AG10803 (cell line): ENCODE results near the gene PRR5.

ENCODE experiments used
- DNase-seq: peaks from one replicate; pipeline ENCODE4 v3.0.0; 2010; ENCODE audit warnings: low read depth
- H3K4me3 ChIP-seq: 2 replicates; pipeline ENCODE4 v1.5.1; 2011; ENCODE audit warnings: mild to moderate bottlenecking, low read length, control low read depth
- CTCF ChIP-seq: conservative IDR thresholded peaks from 2 replicates; pipeline ENCODE4 v1.5.1; 2011; ENCODE audit warnings: mild to moderate bottlenecking, low read length, control low read depth, inconsistent platforms

The PRR5 gene

DNA sequence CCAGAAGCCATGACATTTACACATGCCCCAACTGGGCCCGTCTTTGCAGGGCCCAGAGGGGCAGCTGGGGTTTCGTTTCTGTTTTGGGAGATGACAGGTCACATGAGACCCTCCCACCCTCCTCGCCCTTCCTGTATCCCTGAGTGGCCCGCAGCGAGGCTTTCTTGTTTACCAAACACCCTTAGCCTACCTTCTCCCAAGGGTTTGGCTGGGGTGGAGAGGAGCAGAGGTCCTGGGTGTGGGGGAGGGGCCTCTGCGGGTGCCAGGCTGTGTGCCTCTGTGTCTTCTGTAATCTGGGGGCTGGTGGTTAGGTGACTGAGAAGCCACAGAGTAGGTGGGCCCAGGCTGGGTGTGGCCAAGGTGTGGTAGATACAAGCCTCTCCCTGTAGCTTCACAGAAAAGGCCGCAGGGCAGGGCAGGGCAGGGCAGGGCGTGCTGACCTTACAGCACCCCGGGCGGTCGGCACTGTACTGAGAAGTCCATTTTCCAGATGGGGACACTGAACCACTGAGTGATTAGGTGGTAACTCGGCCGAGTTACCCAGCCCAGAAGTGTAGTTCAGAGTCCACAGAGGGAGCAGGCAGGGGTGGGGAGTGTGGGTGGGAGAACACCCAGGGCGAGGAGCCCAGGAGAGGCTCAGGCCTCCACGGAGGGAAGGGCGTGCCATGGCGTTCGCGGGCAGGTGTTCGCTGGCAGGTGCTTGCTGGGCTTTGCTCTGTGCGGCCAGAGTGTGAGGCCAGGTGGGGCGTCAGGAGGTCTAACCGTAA is 8.7 kb downstream of the PRR5 start:
- TF ChIP-seq CTCF: no peak
- no peak for DNase-seq
- H3K4me3 ChIP-seq: no peak overlapping the region

GRCh38 chr22:44711241-44711560 is 9.2 kb downstream of the PRR5 start:
- no peak for DNase-seq
- no peak overlapping the region for H3K4me3 ChIP-seq
- TF ChIP-seq CTCF: no peak

DNA sequence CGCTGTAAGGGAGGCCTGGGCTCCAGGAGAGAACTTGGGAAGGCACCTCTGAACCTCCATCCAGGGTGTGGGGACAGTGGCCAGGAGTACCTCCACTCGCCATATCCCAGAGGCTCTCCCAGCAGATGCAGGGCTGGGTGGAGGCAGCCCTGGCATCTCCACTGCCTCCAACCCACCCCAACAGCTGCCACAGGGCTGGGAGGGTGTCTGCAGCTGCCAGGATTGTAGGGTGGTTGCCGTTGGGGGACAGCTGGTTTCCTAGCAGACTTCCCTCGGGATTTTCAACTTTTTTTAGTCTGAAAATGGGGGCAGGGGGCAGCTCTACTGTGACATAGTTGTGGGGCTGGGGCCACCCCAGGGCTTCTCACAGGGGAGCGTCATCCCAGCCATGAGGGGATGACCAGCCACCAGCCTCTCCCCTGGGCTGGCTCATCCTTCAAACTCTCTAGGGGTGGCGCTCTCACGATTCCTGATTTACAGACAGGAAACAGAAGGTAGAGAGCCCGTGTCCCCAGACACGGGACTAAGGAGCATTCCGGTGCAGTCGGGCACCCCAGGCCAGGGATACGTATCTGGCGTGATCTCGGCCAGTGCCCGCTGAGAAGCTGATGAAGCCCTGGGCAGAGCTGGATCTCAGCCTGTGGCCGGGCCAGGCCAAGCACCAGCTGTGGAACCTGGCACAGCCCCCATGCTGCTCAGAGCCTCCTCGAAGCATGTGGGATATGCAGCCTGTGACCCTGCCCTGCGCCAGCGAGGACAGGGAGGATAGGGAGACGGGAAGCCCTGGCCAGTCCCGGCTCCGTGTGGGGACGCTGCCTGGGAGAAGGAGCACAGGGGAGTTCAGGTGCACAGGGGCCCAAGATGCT is 9.9 kb downstream of the PRR5 start:
- TF ChIP-seq CTCF: no peak
- peak; percentile 54 for DNase-seq
- no peak overlapping the region for H3K4me3 ChIP-seq

- TF ChIP-seq CTCF: no peak
- DNase-seq: no peak
- no peak overlapping the region for H3K4me3 ChIP-seq
Observed at GRCh38 chr22:44712962-44713361, 11.0 kb downstream of the PRR5 start.

GRCh38 chr22:44714703-44715350 is 12.8 kb downstream of the PRR5 start:
- H3K4me3 ChIP-seq: no peak overlapping the region
- TF ChIP-seq CTCF: no peak
- no peak for DNase-seq

DNA sequence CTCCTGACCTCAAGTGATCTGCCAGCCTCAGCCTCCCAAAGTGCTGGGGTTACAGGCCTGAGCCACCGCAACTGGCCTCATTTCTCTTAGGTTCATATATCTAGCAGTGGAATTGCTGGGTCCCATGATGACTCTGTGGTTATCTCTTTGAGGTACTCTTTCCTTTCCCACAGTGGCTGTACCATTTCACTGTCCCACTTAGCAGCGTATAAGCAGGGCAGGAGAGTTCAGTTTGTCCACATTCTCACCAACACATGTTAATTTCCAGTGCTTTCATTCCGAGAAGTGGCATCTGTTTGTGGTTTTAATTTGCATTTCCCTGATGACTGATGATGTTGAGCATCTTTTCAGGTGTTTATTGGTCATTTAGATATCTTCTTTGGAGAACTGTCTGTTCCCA is 16.4 kb downstream of the PRR5 start:
- DNase-seq: no peak
- no peak overlapping the region for H3K4me3 ChIP-seq
- TF ChIP-seq CTCF: no peak
